Endometrial microvascular endothelial cells (primary cell): ENCODE measurements around the gene CA11. TPM values are rescaled to one million over a fixed set of nuclear protein-coding genes. Genes with fewer than 3 reads are reported as not detected.

Experiments used
- in situ Hi-C: cut with HindIII; loops from 2 replicates; pipeline ENCODE4 v1.10.0; 2017; ENCODE audit warnings: low sequenced_read_pairs, low pct_unique_long_range_greater_than_20kb; ENCODE audit errors: inconsistent ontology term
- total RNA-seq: library from RNA; depleted of rRNA; stranded (reverse); fragments of >200 nt; gene quantifications from one replicate; pipeline ENCODE4 v1.2.3, GENCODE V29; 2015; ENCODE audit errors: inconsistent ontology term

CA11 gene
- total RNA-seq, 1 donor from 2014 or later: 0.28 TPM

- in situ Hi-C loops: loop anchor here (25.0 kb wide), 1 partner anchor 142 kb away; the partner anchor contains the start of genes CYTH2 and KCNJ14
These were observed 42.1 kb downstream of the CA11 start for GRCh38 chr19:48603850-48604249.

DNA sequence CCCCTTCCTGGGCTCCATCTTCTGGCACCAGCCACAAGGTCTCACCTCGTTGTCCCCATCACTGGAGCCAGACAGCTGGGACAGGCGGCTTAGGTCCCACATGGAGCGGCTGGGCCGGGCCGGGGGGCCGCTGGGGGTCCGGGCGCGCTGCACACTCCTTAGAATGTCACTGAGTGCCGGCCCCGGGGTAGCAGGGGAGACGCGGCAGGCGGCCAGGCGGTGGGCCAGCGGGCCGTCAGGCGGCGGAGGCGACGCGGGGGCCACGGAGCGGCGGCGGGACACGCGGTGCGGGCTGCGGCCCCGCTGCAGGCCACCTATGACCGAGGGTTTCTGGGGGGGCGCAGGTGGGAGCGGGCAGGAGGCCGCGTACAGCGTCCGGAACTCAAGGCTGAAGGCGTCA, 42.5 kb downstream of the CA11 start:
- in situ Hi-C loops: loop anchor here (25.0 kb wide), 1 partner anchor 141 kb away; the partner anchor contains the start of genes CYTH2 and KCNJ14

GRCh38 chr19:48603001-48603400, 43.0 kb downstream of the CA11 start:
- in situ Hi-C loops: loop anchor here (25.0 kb wide), 1 partner anchor 141 kb away; the partner anchor contains the start of genes CYTH2 and KCNJ14

DNA sequence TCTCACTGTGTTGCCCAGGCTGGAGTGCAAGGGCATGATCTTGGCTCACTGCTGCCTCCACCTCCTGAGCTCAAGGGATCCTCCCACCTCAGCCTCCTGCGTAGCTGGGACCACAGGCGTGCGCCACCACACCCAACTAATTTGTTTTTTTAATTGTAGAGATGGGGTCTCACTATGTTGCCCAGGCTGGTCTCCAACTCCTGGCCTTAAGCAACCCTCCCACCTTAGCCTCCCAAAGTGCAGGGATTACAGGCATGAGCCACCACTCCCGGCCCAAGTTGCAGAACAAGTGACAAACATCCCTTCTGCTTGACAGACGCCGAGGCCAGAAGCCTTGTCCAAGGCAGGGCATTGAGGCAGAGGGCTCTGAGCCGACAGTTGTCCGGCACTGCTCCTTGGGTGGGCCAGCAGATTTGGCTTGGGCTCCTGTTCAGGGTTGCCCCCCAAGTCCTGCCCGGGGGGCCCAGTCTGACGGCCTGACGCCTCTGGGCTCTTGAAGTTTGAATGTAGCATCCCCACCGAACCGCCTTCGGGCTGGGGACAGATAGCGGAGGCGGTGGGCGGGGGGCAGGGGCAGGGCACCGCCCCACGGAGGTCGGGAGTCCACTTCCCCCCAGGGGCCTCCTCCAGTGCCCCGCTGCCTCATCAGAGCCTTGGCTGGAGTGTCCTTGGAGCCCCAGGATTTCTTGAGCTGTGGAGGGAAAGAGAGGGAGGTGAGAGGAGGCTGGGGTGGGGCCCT, 45.1 kb downstream of the CA11 start:
- in situ Hi-C loops: loop anchor here (25.0 kb wide), 1 partner anchor 139 kb away; the partner anchor contains the start of genes CYTH2 and KCNJ14

DNA sequence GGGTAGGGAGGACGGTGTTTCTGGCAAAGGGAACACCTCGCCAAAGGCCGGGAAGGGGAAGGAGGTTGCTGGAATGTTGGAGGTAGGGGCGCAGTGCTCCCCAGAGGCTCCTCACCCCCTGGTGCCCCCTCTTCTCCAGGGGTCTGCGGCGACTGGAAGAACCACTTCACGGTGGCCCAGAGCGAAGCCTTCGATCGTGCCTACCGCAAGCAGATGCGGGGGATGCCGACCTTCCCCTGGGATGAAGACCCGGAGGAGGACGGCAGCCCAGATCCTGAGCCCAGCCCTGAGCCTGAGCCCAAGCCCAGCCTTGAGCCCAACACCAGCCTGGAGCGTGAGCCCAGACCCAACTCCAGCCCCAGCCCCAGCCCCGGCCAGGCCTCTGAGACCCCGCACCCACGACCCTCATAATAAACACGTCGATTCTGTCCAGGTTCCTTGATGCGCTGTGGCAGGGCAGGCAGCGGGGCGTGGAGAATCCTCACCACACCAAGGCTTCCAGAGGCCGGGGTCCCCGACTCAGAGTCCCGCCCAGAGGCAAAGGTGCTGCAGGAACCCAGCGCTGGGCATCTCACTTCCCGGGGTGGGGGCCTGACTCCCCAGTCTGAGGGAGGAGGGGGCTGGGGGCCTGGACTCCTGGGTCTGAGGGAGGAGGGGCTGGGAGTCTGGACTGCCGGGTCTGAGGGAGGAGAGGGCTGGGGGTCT, 46.8 kb downstream of the CA11 start:
- in situ Hi-C loops: no loop called here

- in situ Hi-C loops: no loop called here
These were observed 49.1 kb downstream of the CA11 start for GRCh38 chr19:48596679-48597465.

DNA sequence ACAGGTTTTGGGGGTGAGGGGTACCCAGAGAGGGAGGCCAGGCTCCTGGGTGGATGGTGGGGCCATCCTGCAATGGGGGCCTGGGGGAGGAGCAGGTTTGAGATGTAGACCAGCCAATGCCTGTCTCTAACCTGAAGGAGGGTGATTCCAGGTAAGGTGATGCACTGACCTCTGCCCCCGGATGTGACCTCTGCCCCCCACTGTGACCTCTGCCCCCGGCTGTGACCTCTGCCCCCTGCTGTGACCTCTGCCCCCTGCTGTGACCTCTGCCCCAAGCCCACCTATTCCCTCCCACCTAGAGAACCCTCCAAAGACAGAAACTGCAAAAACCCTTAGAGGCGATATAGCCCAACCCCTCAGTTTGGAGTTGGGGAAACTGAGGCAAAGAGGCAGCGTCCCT, 49.8 kb downstream of the CA11 start:
- in situ Hi-C loops: no loop called here

DNA sequence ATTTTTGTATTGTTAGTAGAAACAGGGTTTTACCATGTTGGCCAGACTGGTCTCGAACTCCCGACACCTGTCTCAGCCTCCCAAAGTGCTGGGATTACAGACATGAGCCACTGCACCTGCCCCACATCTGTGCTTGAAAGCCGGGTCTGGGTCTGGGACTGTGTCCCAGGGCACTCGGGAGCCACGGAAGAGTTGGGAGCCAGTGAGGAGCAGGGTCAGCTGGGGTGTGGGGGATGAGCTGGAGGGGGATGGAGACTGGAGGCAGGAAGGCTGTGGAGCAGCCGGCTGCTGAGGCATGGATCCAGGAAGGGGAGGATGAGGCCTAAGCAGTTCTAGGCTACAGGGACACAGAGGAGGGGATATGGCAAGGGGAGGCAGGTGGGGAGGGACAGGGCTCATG, 50.2 kb downstream of the CA11 start:
- in situ Hi-C loops: no loop called here

DNA sequence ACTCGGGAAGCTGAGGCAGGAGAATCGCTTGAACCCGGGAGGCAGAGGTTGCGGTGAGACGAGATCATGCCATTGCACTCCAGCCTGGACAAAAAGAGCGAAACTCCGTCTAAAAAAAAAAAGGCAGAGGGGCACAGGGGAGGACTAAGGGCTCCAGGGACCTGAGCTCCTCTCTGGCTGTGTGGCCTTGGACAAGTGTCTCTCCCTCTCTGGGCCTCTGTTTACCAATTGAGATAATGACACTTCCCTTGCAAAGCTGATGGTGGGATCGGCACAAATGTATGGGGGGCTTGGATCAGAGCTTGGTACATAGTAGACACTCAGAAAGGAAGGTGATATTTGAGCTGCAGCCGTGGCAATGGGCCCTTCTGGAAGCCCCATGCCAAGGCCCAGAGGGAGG, 50.8 kb downstream of the CA11 start:
- in situ Hi-C loops: no loop called here

- in situ Hi-C loops: no loop called here
These were observed 55.0 kb downstream of the CA11 start for GRCh38 chr19:48591021-48591420.

GRCh38 chr19:48588670-48589401, 57.2 kb downstream of the CA11 start:
- in situ Hi-C loops: no loop called here

Other genes starting within 250 kb of the CA11 start
- 84.6 TPM for gene GRWD1, start 200.2 kb downstream of the CA11 start, total RNA-seq
- gene KCNJ14, start 190.6 kb downstream of the CA11 start, total RNA-seq: 0.84 TPM
- 19.0 TPM for gene CYTH2, start 176.8 kb downstream of the CA11 start, total RNA-seq
- gene LMTK3, start 134.4 kb downstream of the CA11 start, total RNA-seq: not detected
- gene SULT2B1, start 94.0 kb downstream of the CA11 start, total RNA-seq: not detected
- not detected for gene SPACA4, start 39.4 kb downstream of the CA11 start, total RNA-seq
- not detected for gene FAM83E, start 31.1 kb downstream of the CA11 start, total RNA-seq
- 2,158 TPM for gene RPL18, start 27.0 kb downstream of the CA11 start, total RNA-seq
- 7.8 TPM for gene SPHK2, start 26.7 kb downstream of the CA11 start, total RNA-seq
- gene DBP, start 8.8 kb downstream of the CA11 start, total RNA-seq: 0.46 TPM
- not detected for gene NTN5, start 26.8 kb upstream of the CA11 start, total RNA-seq
- gene FUT2, start 49.8 kb upstream of the CA11 start, total RNA-seq: not detected
- gene MAMSTR, start 73.5 kb upstream of the CA11 start, total RNA-seq: 0.09 TPM
- 191 TPM for gene RASIP1, start 94.4 kb upstream of the CA11 start, total RNA-seq
- 0.84 TPM for gene IZUMO1, start 100.7 kb upstream of the CA11 start, total RNA-seq
- gene FUT1, start 106.5 kb upstream of the CA11 start, total RNA-seq: 4.9 TPM
- not detected for gene FGF21, start 109.3 kb upstream of the CA11 start, total RNA-seq
- 82.0 TPM for gene BCAT2, start 164.8 kb upstream of the CA11 start, total RNA-seq
- 4.5 TPM for gene HSD17B14, start 190.3 kb upstream of the CA11 start, total RNA-seq
- gene PLEKHA4, start 222.4 kb upstream of the CA11 start, total RNA-seq: not detected
- gene PPP1R15A, start 226.2 kb upstream of the CA11 start, total RNA-seq: 56.0 TPM